HEK293T (cell line): ENCODE measurements around the gene PRSS23.

Experiments used
- CTCF ChIA-PET: fragments of 350-600 bp; formaldehyde crosslinking; extraction: SDS; loops from one replicate; lab custom pipeline; 2021; ENCODE audit warnings: antibody characterized with exemption, inconsistent platforms; lab: Yijun Ruan, JAX
- POLR2A ChIA-PET: fragments of 350-600 bp; formaldehyde crosslinking; extraction: SDS; loops from one replicate; lab custom pipeline; 2020; ENCODE audit warnings: antibody characterized with exemption, inconsistent platforms; lab: Yijun Ruan, JAX
- DNase-seq: peaks from one replicate; pipeline ENCODE4 v3.0.0; 2012; ENCODE audit warnings: mixed read lengths; ENCODE audit errors: extremely low spot score
- ARNT ChIP-seq: fragments of 450-650 bp; IDR thresholded peaks from 2 replicates; pipeline ENCODE4 v1.6.1; 2017; ENCODE audit warnings: mild to moderate bottlenecking
- BHLHE40 ChIP-seq: fragments of 450-650 bp; IDR thresholded peaks from 2 replicates; pipeline ENCODE4 v1.6.1; 2016; ENCODE audit warnings: mild to moderate bottlenecking, moderate library complexity, borderline replicate concordance
- CTBP1 ChIP-seq: fragments of 450-650 bp; IDR thresholded peaks from 2 replicates; pipeline ENCODE4 v1.6.1; 2016; ENCODE audit warnings: borderline replicate concordance
- ELF4 ChIP-seq: fragments of 450-650 bp; IDR thresholded peaks from 2 replicates; pipeline ENCODE4 v1.6.1; 2017; ENCODE audit warnings: antibody characterized with exemption
- FOXA1 ChIP-seq: fragments of 450-650 bp; IDR thresholded peaks from 2 replicates; pipeline ENCODE4 v1.6.1; 2016; ENCODE audit warnings: mild to moderate bottlenecking
- FOXK2 ChIP-seq: fragments of 450-650 bp; IDR thresholded peaks from 2 replicates; pipeline ENCODE4 v1.6.1; 2016; ENCODE audit warnings: mild to moderate bottlenecking
- FOXM1 ChIP-seq: fragments of 450-650 bp; IDR thresholded peaks from 2 replicates; pipeline ENCODE4 v1.6.1; 2017; ENCODE audit warnings: mild to moderate bottlenecking, borderline replicate concordance
- HDGF ChIP-seq: fragments of 450-650 bp; IDR thresholded peaks from 2 replicates; pipeline ENCODE4 v1.6.1; 2017; ENCODE audit warnings: antibody characterized with exemption, borderline replicate concordance
- L3MBTL2 ChIP-seq: fragments of 450-650 bp; conservative IDR thresholded peaks from 2 replicates; pipeline ENCODE4 v1.6.1; 2016; ENCODE audit warnings: mild to moderate bottlenecking
- LEF1 ChIP-seq: fragments of 450-650 bp; IDR thresholded peaks from 2 replicates; pipeline ENCODE4 v1.6.1; 2017; ENCODE audit warnings: mild to moderate bottlenecking, borderline replicate concordance
- NFRKB ChIP-seq: fragments of 450-650 bp; IDR thresholded peaks from 2 replicates; pipeline ENCODE4 v1.6.1; 2016; ENCODE audit warnings: mild to moderate bottlenecking, moderate library complexity
- SP1 ChIP-seq: fragments of 450-650 bp; IDR thresholded peaks from 2 replicates; pipeline ENCODE4 v1.6.1; 2017
- SUZ12 ChIP-seq: fragments of 450-650 bp; IDR thresholded peaks from 2 replicates; pipeline ENCODE4 v1.6.1; 2016; ENCODE audit warnings: mild to moderate bottlenecking
- TARDBP ChIP-seq: fragments of 450-650 bp; IDR thresholded peaks from 2 replicates; pipeline ENCODE4 v1.6.1; 2016
- ZNF384 ChIP-seq: fragments of 450-650 bp; IDR thresholded peaks from 2 replicates; pipeline ENCODE4 v1.6.1; 2016
- TF ChIP-seq, protein P1 (sequence below): fragments of 450-650 bp; IDR thresholded peaks from 2 replicates; pipeline ENCODE4 v1.6.1; 2016

The PRSS23 gene

GRCh38 chr11:86792150-86792549 lies 8.2 kb upstream of the PRSS23 start:
- no peak for DNase-seq
- CTCF ChIA-PET, result interaction anchor here (1.1 kb wide), 1 partner anchor 9 kb away, joined by 3 read pairs; no protein-coding TSS in a partner anchor
- TF ChIP-seq, protein P1, sequence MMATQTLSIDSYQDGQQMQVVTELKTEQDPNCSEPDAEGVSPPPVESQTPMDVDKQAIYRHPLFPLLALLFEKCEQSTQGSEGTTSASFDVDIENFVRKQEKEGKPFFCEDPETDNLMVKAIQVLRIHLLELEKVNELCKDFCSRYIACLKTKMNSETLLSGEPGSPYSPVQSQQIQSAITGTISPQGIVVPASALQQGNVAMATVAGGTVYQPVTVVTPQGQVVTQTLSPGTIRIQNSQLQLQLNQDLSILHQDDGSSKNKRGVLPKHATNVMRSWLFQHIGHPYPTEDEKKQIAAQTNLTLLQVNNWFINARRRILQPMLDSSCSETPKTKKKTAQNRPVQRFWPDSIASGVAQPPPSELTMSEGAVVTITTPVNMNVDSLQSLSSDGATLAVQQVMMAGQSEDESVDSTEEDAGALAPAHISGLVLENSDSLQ, result no peak
- no peak for TF ChIP-seq SP1
- POLR2A ChIA-PET, result interaction anchor here (1.1 to 5.5 kb wide), 3 partner anchors 9 to 23 kb away, joined by 3 to 39 read pairs (median 3); partner anchors contain the start of gene PRSS23

- DNase-seq, result no peak
- TF ChIP-seq, protein P1, result peak; percentile 86
- no peak for TF ChIP-seq SUZ12
- ChIA-PET POLR2A (interaction anchor here (1.1 to 5.5 kb wide), 4 partner anchors 8 to 114 kb away, joined by 3 to 39 read pairs (median 3); partner anchors contain the start of gene PRSS23), CTCF (interaction anchor here (1.2 kb wide), 1 partner anchor 337 kb away, joined by 5 read pairs; no protein-coding TSS in a partner anchor)
These were observed 7.0 kb upstream of the PRSS23 start for GRCh38 chr11:86793307-86793706.

- POLR2A ChIA-PET, result interaction anchor here (1.9 kb wide), 1 partner anchor 49 kb away, joined by 4 read pairs; no protein-coding TSS in a partner anchor
- CTCF ChIA-PET, result interaction anchor here (1.2 kb wide), 1 partner anchor 187 kb away, joined by 6 read pairs; no protein-coding TSS in a partner anchor
These were observed 4.8 kb upstream of the PRSS23 start for GRCh38 chr11:86795511-86795910.

DNA sequence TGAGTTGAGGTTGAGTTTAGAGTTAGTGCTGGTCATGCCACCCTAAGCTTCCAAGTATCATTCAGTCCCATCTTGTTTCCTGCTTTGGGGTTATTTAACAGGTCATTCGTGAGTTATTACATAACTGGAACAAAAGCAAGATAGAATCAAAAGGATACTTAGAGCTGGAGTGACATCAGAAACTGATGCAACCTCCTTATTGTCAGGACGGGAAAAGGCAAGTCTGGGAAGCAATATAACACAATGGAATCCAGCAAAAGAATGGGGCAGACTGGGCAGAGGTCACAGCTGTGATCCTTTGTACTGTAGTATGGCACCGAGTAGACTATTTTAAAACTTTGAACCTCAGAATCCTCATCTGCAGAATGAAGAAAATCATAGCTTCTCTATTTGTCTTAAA lies 4.4 kb upstream of the PRSS23 start:
- ChIA-PET CTCF (interaction anchor here (1.2 kb wide), 1 partner anchor 188 kb away, joined by 6 read pairs; no protein-coding TSS in a partner anchor), POLR2A (interaction anchor here (1.3 to 1.9 kb wide), 2 partner anchors 9 to 49 kb away, joined by 3 to 4 read pairs; no protein-coding TSS in a partner anchor)
- TF ChIP-seq HDGF (no peak), TARDBP (no peak), NFRKB (no peak), LEF1 (no peak), L3MBTL2 (no peak), SUZ12 (no peak), FOXA1 (no peak), FOXM1 (no peak), ELF4 (no peak), SP1 (no peak), CTBP1 (no peak), BHLHE40 (no peak)
- TF ChIP-seq, protein P1, result no peak
- no peak for DNase-seq

More at GRCh38 chr11:86795511-86795910, 4.8 kb upstream of the PRSS23 start:
- no peak for TF ChIP-seq ELF4
- DNase-seq, result no peak

DNA sequence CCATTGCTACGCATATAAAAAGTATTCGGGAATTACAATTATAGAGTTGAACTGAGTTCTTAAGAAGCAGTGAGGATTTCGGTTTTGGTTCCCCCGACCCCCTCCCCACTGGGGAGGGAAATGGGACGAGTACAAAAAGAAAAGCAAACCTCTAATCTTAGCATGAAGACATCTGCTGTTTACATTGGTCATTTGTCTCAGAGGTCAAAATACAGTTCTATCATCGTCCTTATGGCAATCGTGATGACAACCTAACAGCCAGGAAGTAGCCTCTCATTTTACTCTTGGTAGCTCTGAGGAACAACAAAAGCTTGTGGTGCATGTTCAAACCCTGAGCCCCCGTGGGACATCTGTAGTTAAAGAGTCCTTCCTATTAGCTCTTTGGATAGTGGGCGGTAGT lies 3.2 kb upstream of the PRSS23 start:
- ChIA-PET CTCF (no interaction called here), POLR2A (interaction anchor here (1.3 kb wide), 1 partner anchor 10 kb away, joined by 3 read pairs; no protein-coding TSS in a partner anchor)
- no peak for TF ChIP-seq FOXA1
- TF ChIP-seq ELF4, result no peak
- TF ChIP-seq CTBP1, result no peak
- no peak for TF ChIP-seq FOXM1
- no peak for TF ChIP-seq HDGF
- TF ChIP-seq SP1, result no peak
- TF ChIP-seq TARDBP, result no peak
- DNase-seq, result no peak

- POLR2A ChIA-PET, result interaction anchor here (0.5 to 5.9 kb wide), 13 partner anchors 7 to 339 kb away, joined by 3 to 39 read pairs (median 4); no protein-coding TSS in a partner anchor
- DNase-seq, result no peak
- CTCF ChIA-PET, result interaction anchor here (0.6 to 1.3 kb wide), 10 partner anchors 12 to 1528 kb away, joined by 3 to 4 read pairs (median 3); no protein-coding TSS in a partner anchor
- TF ChIP-seq SUZ12, result no peak
- no peak for TF ChIP-seq L3MBTL2
- TF ChIP-seq SP1, result no peak
- TF ChIP-seq HDGF, result no peak
- no peak for TF ChIP-seq FOXM1
- TF ChIP-seq ARNT, result no peak
- no peak for TF ChIP-seq BHLHE40
- no peak for TF ChIP-seq ZNF384
- no peak for TF ChIP-seq FOXK2
- no peak for TF ChIP-seq ELF4
- TF ChIP-seq LEF1, result no peak
- TF ChIP-seq TARDBP, result no peak
- TF ChIP-seq NFRKB, result no peak
- no peak for TF ChIP-seq FOXA1
- TF ChIP-seq, protein P1, result no peak
- no peak for TF ChIP-seq CTBP1
These were observed 1.4 kb upstream of the PRSS23 start for GRCh38 chr11:86798988-86799387.
